WTC11 (cell line): Measurements from ENCODE around the gene IMPDH2. TPM values are rescaled to one million over a fixed set of nuclear protein-coding genes. Genes with fewer than 3 reads are reported as not detected.

Experiments used
- ATF1 ChIP-seq: sonication (generic); formaldehyde crosslinking; IDR thresholded peaks from 2 replicates; pipeline ENCODE4 v1.8.1; 2023; ENCODE audit warnings: mild to moderate bottlenecking, moderate library complexity, missing genetic modification reagents
- EMX1 ChIP-seq: fragments of 250-450 bp; sonication (Bioruptor Pico); IDR thresholded peaks from 2 replicates; pipeline ENCODE4 v1.8.0; 2021; ENCODE audit warnings: mild to moderate bottlenecking
- ESRRA ChIP-seq: sonication (generic); formaldehyde crosslinking; IDR thresholded peaks from 2 replicates; pipeline ENCODE4 v1.8.1; 2022; ENCODE audit warnings: mild to moderate bottlenecking, missing genetic modification reagents, borderline replicate concordance
- GABPB1 ChIP-seq: sonication (generic); formaldehyde crosslinking; IDR thresholded peaks from 2 replicates; pipeline ENCODE4 v1.8.1; 2023; ENCODE audit warnings: mild to moderate bottlenecking, missing genetic modification reagents
- GRHL2 ChIP-seq: fragments of 250-450 bp; sonication (Bioruptor Pico); IDR thresholded peaks from 2 replicates; pipeline ENCODE4 v1.8.0; 2022; ENCODE audit warnings: mild to moderate bottlenecking, moderate library complexity; ENCODE audit not compliant: insufficient replicate concordance, severe bottlenecking
- GTF2I ChIP-seq: fragments of 250-450 bp; sonication (Bioruptor Pico); conservative IDR thresholded peaks from 2 replicates; pipeline ENCODE4 v1.4.0; 2021; ENCODE audit warnings: mild to moderate bottlenecking
- JAZF1 ChIP-seq: fragments of 250-450 bp; sonication (Bioruptor Pico); IDR thresholded peaks from 2 replicates; pipeline ENCODE4 v1.9.0; 2021; ENCODE audit warnings: moderate library complexity, mild to moderate bottlenecking, inconsistent platforms
- MXD4 ChIP-seq: fragments of 250-450 bp; sonication (Bioruptor Pico); IDR thresholded peaks from 2 replicates; pipeline ENCODE4 v1.8.0; 2021; ENCODE audit warnings: mild to moderate bottlenecking, moderate library complexity, borderline replicate concordance
- NFYB ChIP-seq: sonication (generic); formaldehyde crosslinking; conservative IDR thresholded peaks from 2 replicates; pipeline ENCODE4 v1.8.0; 2022; ENCODE audit warnings: low read depth, missing genetic modification reagents
- NR3C1 ChIP-seq: sonication (generic); formaldehyde crosslinking; conservative IDR thresholded peaks from 2 replicates; pipeline ENCODE4 v1.8.1; 2023; ENCODE audit warnings: low read depth, mild to moderate bottlenecking, missing genetic modification reagents
- SMAD4 ChIP-seq: sonication (generic); formaldehyde crosslinking; IDR thresholded peaks from 2 replicates; pipeline ENCODE4 v1.8.0; 2022; ENCODE audit warnings: mild to moderate bottlenecking, missing genetic modification reagents
- SP1 ChIP-seq: sonication (generic); formaldehyde crosslinking; conservative IDR thresholded peaks from 2 replicates; pipeline ENCODE4 v1.8.1; 2022; ENCODE audit warnings: missing genetic modification reagents
- TP53 ChIP-seq: sonication (generic); formaldehyde crosslinking; IDR thresholded peaks from 2 replicates; pipeline ENCODE4 v1.8.1; 2023; ENCODE audit warnings: mild to moderate bottlenecking, missing genetic modification reagents
- ZNF138 ChIP-seq: sonication (generic); formaldehyde crosslinking; conservative IDR thresholded peaks from 2 replicates; pipeline ENCODE4 v1.8.1; 2022; ENCODE audit warnings: mild to moderate bottlenecking, moderate library complexity, missing genetic modification reagents
- ZNF423 ChIP-seq: fragments of 250-450 bp; sonication (Bioruptor Pico); IDR thresholded peaks from 2 replicates; pipeline ENCODE4 v2.1.2; 2022; ENCODE audit warnings: mild to moderate bottlenecking, moderate library complexity
- ZNF671 ChIP-seq: fragments of 250-450 bp; sonication (Bioruptor Pico); IDR thresholded peaks from 2 replicates; pipeline ENCODE4 v1.8.0; 2021; ENCODE audit warnings: mild to moderate bottlenecking
- total RNA-seq: library from RNA; stranded (reverse); gene quantifications from 3 replicates; pipeline ENCODE4 v1.2.3, GENCODE V29; 2021
- TF ChIP-seq, protein P1 (sequence below): sonication (generic); formaldehyde crosslinking; IDR thresholded peaks from 2 replicates; pipeline ENCODE4 v1.8.1; 2023; ENCODE audit warnings: mild to moderate bottlenecking, missing genetic modification reagents
- TF ChIP-seq, protein P2 (sequence below): sonication (generic); formaldehyde crosslinking; IDR thresholded peaks from 2 replicates; pipeline ENCODE4 v1.8.0; 2023; ENCODE audit warnings: missing genetic modification reagents
- TF ChIP-seq, protein P3 (sequence below): sonication (generic); formaldehyde crosslinking; IDR thresholded peaks from 2 replicates; pipeline ENCODE4 v1.8.0; 2022; ENCODE audit warnings: mild to moderate bottlenecking, missing genetic modification reagents
- TF ChIP-seq, protein P4 (sequence below): fragments of 250-450 bp; sonication (Bioruptor Pico); IDR thresholded peaks from 2 replicates; pipeline ENCODE4 v1.8.0; 2021; ENCODE audit warnings: mild to moderate bottlenecking
- TF ChIP-seq, protein P5 (sequence below): sonication (generic); formaldehyde crosslinking; IDR thresholded peaks from 2 replicates; pipeline ENCODE4 v1.8.1; 2023; ENCODE audit warnings: mild to moderate bottlenecking, missing genetic modification reagents, moderate library complexity
- TF ChIP-seq, protein P6 (sequence below): fragments of 250-450 bp; sonication (Bioruptor Pico); IDR thresholded peaks from 2 replicates; pipeline ENCODE4 v1.9.0; 2021; ENCODE audit warnings: mild to moderate bottlenecking
- TF ChIP-seq, protein P7 (sequence below): sonication (generic); formaldehyde crosslinking; IDR thresholded peaks from 2 replicates; pipeline ENCODE4 v1.8.0; 2023; ENCODE audit warnings: missing genetic modification reagents, mild to moderate bottlenecking, borderline replicate concordance
- TF ChIP-seq, protein P8 (sequence below): fragments of 250-450 bp; sonication (Bioruptor Pico); IDR thresholded peaks from 2 replicates; pipeline ENCODE4 v2.1.2; 2022; ENCODE audit warnings: mild to moderate bottlenecking, moderate library complexity

IMPDH2 gene
- total RNA-seq, 1 experiment from 2014 or later, result 452 TPM

DNA sequence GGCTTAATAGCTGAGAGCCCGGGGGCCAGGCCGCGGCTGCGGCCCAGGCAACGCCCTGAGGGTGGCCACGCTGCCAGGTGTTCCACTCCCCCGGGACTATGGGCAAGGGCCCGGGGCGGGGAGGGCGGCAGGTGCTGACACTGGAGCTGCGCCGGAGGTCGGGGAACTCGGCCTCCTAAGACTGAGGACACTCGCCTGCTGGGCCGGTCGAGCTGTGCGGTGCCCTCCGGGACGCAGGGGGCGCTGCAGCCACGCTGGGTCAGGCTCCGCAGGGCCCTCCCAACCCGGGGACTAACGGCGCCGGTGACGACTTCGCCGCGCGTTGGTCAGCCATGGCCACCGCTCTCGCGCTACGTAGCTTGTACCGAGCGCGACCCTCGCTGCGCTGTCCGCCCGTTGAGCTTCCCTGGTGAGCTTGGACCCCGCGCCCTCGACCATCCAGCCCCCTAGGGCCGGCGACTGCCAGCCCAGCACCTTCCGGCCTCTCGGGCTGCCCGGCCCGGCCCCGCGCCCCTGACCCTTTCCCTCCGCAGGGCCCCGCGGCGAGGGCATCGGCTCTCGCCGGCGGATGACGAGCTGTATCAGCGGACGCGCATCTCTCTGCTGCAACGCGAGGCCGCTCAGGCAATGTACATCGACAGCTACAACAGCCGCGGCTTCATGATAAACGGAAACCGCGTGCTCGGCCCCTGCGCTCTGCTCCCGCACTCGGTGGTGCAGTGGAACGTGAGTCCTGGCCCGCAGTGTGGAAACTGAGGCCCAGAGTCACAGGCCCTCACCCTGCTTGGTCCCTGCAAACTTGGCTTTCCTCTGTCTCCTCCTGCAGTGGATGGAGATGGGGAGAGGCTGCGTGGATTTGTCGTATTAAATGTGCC, 7.1 kb downstream of the IMPDH2 start, which contains the start of gene NDUFAF3 (continued):
- TF ChIP-seq, protein P1, sequence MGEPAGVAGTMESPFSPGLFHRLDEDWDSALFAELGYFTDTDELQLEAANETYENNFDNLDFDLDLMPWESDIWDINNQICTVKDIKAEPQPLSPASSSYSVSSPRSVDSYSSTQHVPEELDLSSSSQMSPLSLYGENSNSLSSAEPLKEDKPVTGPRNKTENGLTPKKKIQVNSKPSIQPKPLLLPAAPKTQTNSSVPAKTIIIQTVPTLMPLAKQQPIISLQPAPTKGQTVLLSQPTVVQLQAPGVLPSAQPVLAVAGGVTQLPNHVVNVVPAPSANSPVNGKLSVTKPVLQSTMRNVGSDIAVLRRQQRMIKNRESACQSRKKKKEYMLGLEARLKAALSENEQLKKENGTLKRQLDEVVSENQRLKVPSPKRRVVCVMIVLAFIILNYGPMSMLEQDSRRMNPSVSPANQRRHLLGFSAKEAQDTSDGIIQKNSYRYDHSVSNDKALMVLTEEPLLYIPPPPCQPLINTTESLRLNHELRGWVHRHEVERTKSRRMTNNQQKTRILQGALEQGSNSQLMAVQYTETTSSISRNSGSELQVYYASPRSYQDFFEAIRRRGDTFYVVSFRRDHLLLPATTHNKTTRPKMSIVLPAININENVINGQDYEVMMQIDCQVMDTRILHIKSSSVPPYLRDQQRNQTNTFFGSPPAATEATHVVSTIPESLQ, result no peak
- TF ChIP-seq SP1 (CRISPR knock-in tag) (peak; percentile 76; the same call in 1 of the 2 replicates), ZNF138 (CRISPR knock-in tag) (no peak), GRHL2 (CRISPR knock-in tag) (no peak), ATF1 (no peak), TP53 (CRISPR knock-in tag) (no peak; the same call in 1 of the 2 replicates), SMAD4 (0 out of 2 replicates have a peak, but pooled peaks have one; percentile 2), NFYB (CRISPR knock-in tag) (0 out of 2 replicates have a peak, but pooled peaks have one; percentile 38), GABPB1 (CRISPR knock-in tag) (peak; percentile 11; the same call in 1 of the 2 replicates), ESRRA (CRISPR knock-in tag) (0 out of 2 replicates have a peak, but pooled peaks have one; percentile 36), GTF2I (CRISPR knock-in tag) (no peak), EMX1 (0 out of 2 replicates have a peak, but pooled peaks have one; percentile 36), ZNF423 (CRISPR knock-in tag) (peak; percentile 63), ZNF671 (CRISPR knock-in tag) (no peak), MXD4 (CRISPR knock-in tag) (no peak), NR3C1 (CRISPR knock-in tag) (no peak), JAZF1 (CRISPR knock-in tag) (no peak)
- TF ChIP-seq, protein P2, sequence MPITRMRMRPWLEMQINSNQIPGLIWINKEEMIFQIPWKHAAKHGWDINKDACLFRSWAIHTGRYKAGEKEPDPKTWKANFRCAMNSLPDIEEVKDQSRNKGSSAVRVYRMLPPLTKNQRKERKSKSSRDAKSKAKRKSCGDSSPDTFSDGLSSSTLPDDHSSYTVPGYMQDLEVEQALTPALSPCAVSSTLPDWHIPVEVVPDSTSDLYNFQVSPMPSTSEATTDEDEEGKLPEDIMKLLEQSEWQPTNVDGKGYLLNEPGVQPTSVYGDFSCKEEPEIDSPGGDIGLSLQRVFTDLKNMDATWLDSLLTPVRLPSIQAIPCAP (CRISPR knock-in tag), result peak; percentile 79; the same call in 1 of the 2 replicates
- TF ChIP-seq, protein P3, sequence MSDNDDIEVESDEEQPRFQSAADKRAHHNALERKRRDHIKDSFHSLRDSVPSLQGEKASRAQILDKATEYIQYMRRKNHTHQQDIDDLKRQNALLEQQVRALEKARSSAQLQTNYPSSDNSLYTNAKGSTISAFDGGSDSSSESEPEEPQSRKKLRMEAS, result peak; percentile 73
- TF ChIP-seq, protein P4, sequence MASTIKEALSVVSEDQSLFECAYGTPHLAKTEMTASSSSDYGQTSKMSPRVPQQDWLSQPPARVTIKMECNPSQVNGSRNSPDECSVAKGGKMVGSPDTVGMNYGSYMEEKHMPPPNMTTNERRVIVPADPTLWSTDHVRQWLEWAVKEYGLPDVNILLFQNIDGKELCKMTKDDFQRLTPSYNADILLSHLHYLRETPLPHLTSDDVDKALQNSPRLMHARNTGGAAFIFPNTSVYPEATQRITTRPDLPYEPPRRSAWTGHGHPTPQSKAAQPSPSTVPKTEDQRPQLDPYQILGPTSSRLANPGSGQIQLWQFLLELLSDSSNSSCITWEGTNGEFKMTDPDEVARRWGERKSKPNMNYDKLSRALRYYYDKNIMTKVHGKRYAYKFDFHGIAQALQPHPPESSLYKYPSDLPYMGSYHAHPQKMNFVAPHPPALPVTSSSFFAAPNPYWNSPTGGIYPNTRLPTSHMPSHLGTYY, result no peak
- TF ChIP-seq, protein P5, sequence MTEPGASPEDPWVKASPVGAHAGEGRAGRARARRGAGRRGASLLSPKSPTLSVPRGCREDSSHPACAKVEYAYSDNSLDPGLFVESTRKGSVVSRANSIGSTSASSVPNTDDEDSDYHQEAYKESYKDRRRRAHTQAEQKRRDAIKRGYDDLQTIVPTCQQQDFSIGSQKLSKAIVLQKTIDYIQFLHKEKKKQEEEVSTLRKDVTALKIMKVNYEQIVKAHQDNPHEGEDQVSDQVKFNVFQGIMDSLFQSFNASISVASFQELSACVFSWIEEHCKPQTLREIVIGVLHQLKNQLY (CRISPR knock-in tag), result no peak; the same call in 1 of the 2 replicates
- TF ChIP-seq, protein P6, sequence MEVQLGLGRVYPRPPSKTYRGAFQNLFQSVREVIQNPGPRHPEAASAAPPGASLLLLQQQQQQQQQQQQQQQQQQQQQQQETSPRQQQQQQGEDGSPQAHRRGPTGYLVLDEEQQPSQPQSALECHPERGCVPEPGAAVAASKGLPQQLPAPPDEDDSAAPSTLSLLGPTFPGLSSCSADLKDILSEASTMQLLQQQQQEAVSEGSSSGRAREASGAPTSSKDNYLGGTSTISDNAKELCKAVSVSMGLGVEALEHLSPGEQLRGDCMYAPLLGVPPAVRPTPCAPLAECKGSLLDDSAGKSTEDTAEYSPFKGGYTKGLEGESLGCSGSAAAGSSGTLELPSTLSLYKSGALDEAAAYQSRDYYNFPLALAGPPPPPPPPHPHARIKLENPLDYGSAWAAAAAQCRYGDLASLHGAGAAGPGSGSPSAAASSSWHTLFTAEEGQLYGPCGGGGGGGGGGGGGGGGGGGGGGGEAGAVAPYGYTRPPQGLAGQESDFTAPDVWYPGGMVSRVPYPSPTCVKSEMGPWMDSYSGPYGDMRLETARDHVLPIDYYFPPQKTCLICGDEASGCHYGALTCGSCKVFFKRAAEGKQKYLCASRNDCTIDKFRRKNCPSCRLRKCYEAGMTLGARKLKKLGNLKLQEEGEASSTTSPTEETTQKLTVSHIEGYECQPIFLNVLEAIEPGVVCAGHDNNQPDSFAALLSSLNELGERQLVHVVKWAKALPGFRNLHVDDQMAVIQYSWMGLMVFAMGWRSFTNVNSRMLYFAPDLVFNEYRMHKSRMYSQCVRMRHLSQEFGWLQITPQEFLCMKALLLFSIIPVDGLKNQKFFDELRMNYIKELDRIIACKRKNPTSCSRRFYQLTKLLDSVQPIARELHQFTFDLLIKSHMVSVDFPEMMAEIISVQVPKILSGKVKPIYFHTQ (CRISPR knock-in tag), result no peak
- TF ChIP-seq, protein P7, sequence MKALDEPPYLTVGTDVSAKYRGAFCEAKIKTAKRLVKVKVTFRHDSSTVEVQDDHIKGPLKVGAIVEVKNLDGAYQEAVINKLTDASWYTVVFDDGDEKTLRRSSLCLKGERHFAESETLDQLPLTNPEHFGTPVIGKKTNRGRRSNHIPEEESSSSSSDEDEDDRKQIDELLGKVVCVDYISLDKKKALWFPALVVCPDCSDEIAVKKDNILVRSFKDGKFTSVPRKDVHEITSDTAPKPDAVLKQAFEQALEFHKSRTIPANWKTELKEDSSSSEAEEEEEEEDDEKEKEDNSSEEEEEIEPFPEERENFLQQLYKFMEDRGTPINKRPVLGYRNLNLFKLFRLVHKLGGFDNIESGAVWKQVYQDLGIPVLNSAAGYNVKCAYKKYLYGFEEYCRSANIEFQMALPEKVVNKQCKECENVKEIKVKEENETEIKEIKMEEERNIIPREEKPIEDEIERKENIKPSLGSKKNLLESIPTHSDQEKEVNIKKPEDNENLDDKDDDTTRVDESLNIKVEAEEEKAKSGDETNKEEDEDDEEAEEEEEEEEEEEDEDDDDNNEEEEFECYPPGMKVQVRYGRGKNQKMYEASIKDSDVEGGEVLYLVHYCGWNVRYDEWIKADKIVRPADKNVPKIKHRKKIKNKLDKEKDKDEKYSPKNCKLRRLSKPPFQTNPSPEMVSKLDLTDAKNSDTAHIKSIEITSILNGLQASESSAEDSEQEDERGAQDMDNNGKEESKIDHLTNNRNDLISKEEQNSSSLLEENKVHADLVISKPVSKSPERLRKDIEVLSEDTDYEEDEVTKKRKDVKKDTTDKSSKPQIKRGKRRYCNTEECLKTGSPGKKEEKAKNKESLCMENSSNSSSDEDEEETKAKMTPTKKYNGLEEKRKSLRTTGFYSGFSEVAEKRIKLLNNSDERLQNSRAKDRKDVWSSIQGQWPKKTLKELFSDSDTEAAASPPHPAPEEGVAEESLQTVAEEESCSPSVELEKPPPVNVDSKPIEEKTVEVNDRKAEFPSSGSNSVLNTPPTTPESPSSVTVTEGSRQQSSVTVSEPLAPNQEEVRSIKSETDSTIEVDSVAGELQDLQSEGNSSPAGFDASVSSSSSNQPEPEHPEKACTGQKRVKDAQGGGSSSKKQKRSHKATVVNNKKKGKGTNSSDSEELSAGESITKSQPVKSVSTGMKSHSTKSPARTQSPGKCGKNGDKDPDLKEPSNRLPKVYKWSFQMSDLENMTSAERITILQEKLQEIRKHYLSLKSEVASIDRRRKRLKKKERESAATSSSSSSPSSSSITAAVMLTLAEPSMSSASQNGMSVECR, result peak; percentile 74
- TF ChIP-seq, protein P8, sequence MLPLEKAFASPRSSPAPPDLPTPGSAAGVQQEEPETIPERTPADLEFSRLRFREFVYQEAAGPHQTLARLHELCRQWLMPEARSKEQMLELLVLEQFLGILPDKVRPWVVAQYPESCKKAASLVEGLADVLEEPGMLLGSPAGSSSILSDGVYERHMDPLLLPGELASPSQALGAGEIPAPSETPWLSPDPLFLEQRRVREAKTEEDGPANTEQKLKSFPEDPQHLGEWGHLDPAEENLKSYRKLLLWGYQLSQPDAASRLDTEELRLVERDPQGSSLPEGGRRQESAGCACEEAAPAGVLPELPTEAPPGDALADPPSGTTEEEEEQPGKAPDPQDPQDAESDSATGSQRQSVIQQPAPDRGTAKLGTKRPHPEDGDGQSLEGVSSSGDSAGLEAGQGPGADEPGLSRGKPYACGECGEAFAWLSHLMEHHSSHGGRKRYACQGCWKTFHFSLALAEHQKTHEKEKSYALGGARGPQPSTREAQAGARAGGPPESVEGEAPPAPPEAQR (CRISPR knock-in tag), result no peak
